ENCODE results near the gene RNF212.

GRCh38 chr4:1109898-1110506 is 3.4 kb downstream of the RNF212 start:
- TF ChIP-seq POLR2A (IDR thresholded peaks at IDR 0.05; ENCODE audit: low read depth, low read length) (no peak), POLR2AphosphoS5 (IDR thresholded peaks at IDR 0.05; ENCODE audit: low read depth, low read length) (no peak), TAF1 (IDR thresholded peaks at IDR 0.05; ENCODE audit: low read depth, low read length) (no peak), POU2F2 (IDR thresholded peaks at IDR 0.05; ENCODE audit: low read depth, low read length) (no peak), SPI1 (IDR thresholded peaks at IDR 0.05; ENCODE audit: low read depth, low read length) (no peak)

Data from GM12891 (cell line).